AG10803 (cell line): ENCODE results near the gene RGPD4.
"Not testable (repeated sequence)": the region's sequence is repeated elsewhere in the genome, so short reads cannot be mapped to it uniquely, and the experiment has no call there.

Experiments
- DNase-seq: peaks from one replicate; pipeline ENCODE4 v3.0.0; 2010; ENCODE audit warnings: low read depth
- H3K4me3 ChIP-seq: 2 replicates; pipeline ENCODE4 v1.5.1; 2011; ENCODE audit warnings: mild to moderate bottlenecking, low read length, control low read depth
- CTCF ChIP-seq: conservative IDR thresholded peaks from 2 replicates; pipeline ENCODE4 v1.5.1; 2011; ENCODE audit warnings: mild to moderate bottlenecking, low read length, control low read depth, inconsistent platforms

The RGPD4 gene

DNA sequence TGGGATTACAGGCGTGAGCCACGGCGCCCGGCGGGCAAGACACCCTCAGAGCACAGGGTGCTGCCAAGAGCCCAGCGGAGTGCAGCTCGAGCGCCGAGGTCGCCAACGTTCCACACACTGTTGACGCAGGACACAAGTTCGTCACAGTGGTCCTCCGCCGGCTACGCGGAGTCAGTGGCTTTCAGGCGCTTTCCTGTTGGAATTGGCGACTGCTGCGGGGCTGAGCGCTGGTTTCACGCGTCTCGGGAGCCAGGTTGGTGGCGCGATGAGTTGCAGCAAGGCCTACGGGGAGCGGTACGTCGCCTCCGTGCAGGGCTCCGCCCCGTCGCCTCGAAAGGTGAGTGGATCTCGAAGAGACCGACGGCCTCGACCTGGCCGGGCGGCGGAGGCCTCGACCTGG is at the start of gene RGPD4:
Gene RGPD4, plus strand, starts transcription at position 144 of the 400 bp plus-strand sequence. Its CDS starts 122 bp downstream, at position 266.
- not testable (repeated sequence) for DNase-seq, H3K4me3 ChIP-seq

- no peak for DNase-seq
- TF ChIP-seq CTCF = no peak
- H3K4me3 ChIP-seq = no peak overlapping the region
Observed at GRCh38 chr2:107777974-107778373, 48.7 kb upstream of the RGPD4 start.

GRCh38 chr2:107785756-107786155 is 40.9 kb upstream of the RGPD4 start:
- H3K4me3 ChIP-seq = no peak overlapping the region
- DNase-seq = no peak
- no peak for TF ChIP-seq CTCF

GRCh38 chr2:107790837-107791236 is 35.9 kb upstream of the RGPD4 start:
- no peak for TF ChIP-seq CTCF
- no peak overlapping the region for H3K4me3 ChIP-seq
- no peak for DNase-seq

GRCh38 chr2:107801498-107801897 is 25.2 kb upstream of the RGPD4 start:
- H3K4me3 ChIP-seq = no peak overlapping the region
- no peak for TF ChIP-seq CTCF
- DNase-seq = no peak

DNA sequence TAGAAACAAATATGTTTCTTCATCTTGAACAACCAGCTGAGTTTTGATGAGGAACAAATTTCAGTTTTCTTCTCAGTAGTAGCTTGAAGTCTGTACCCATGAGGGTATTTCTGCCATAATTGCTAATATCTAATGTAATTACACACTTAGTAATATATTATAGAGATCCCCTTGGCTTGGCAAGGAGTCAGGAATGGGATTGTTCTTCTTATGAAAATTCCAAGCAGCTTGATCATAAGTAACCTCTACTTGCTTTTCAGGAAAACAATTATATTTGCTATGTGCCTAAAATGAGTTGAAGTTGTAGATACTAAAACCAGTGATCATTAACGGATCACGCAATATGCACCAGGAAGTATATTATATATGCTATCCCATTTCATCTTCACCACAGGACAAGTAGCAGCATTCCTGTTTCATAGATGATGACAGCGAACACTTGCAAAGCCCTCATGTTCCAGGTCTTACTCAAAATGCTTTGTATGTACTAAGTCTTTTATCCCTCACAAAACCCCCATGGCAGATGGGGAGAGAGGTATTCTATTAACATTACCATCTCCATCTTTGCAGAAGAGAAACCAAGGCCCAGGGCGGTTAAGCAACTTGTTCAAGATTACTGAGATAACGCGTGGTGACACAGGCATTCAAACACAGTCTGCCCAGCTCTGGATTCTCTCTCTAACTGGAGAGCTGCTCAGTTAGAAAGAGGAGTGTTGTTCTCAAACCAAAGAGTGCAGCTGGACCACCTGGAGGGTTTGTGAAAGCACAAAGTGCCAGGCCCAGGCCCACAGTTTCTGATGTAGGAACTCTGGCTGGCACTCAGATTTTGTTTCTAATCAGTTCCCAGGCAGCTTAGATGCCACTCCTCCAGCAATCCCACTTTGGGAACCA is 21.8 kb upstream of the RGPD4 start:
- H3K4me3 ChIP-seq = no peak overlapping the region
- no peak for DNase-seq
- TF ChIP-seq CTCF = no peak

GRCh38 chr2:107806901-107807300 is 19.8 kb upstream of the RGPD4 start:
- no peak for DNase-seq
- no peak for TF ChIP-seq CTCF
- no peak overlapping the region for H3K4me3 ChIP-seq
